A673 (cell line): ENCODE measurements around the gene SLX9. TPM values are rescaled to one million over a fixed set of nuclear protein-coding genes. Genes with fewer than 3 reads are reported as not detected.

Experiments used
- BruUV-seq: library from RNA; stranded (reverse); fragments of 400-500 nt; replicated peaks from 2 replicates; lab custom pipeline; 2021; lab: Mats Ljungman, UMichigan
- CTCF ChIA-PET: fragments of 300-600 bp; sonication (Branson Sonifier 250); formaldehyde crosslinking; loops from one replicate; lab custom pipeline; 2022; ENCODE audit warnings: antibody characterized with exemption; lab: Charles Lee
- POLR2A ChIA-PET: fragments of 300-600 bp; sonication (Branson Sonifier 250); formaldehyde crosslinking; loops from one replicate; lab custom pipeline; 2022; ENCODE audit warnings: antibody characterized with exemption; ENCODE audit not compliant: low non-redundant PET; lab: Charles Lee
- DNase-seq: peaks from one replicate; pipeline ENCODE4 v3.0.0-alpha.2; 2015; ENCODE audit warnings: low spot score
- H3K27ac ChIP-seq: fragments of 200-600 bp; sonication (generic); 2 replicates; pipeline ENCODE4 v1.5.1; 2016; ENCODE audit warnings: mixed run types, low read depth, mild to moderate bottlenecking, mixed read lengths, antibody characterized with exemption, low read length; ENCODE audit not compliant: poor library complexity, severe bottlenecking
- H3K27me3 ChIP-seq: fragments of 200-600 bp; sonication (generic); replicated peaks from 2 replicates; pipeline ENCODE4 v1.6.1; 2017; ENCODE audit warnings: mixed run types, low read depth, mild to moderate bottlenecking, mixed read lengths, antibody characterized with exemption, low read length; ENCODE audit not compliant: insufficient read depth, poor library complexity
- H3K36me3 ChIP-seq: fragments of 200-600 bp; sonication (generic); 2 replicates; pipeline ENCODE4 v1.6.1; 2016; ENCODE audit warnings: mixed run types, mild to moderate bottlenecking, mixed read lengths, antibody characterized with exemption, low read length; ENCODE audit not compliant: insufficient read depth, poor library complexity, severe bottlenecking
- H3K4me1 ChIP-seq: fragments of 200-600 bp; sonication (generic); 2 replicates; pipeline ENCODE4 v1.6.1; 2017; ENCODE audit warnings: mixed run types, mild to moderate bottlenecking, mixed read lengths, antibody characterized with exemption, low read length; ENCODE audit not compliant: insufficient read depth, poor library complexity, severe bottlenecking
- H3K4me3 ChIP-seq: fragments of 200-600 bp; sonication (generic); 2 replicates; pipeline ENCODE4 v1.5.1; 2016; ENCODE audit warnings: low read depth, mixed run types, mild to moderate bottlenecking, mixed read lengths, low read length; ENCODE audit not compliant: poor library complexity, severe bottlenecking
- H3K9me3 ChIP-seq: fragments of 200-600 bp; sonication (generic); 2 replicates; pipeline ENCODE4 v1.6.1; 2016; ENCODE audit warnings: mixed run types, low read depth, mild to moderate bottlenecking, mixed read lengths, antibody characterized with exemption, low read length; ENCODE audit not compliant: poor library complexity, severe bottlenecking
- CTCF ChIP-seq: fragments of 300-800, 200-600 bp; sonication (generic); conservative IDR thresholded peaks from 2 replicates; pipeline ENCODE4 v1.5.1; 2017; ENCODE audit warnings: low read depth, mild to moderate bottlenecking, antibody characterized with exemption, low read length, moderate library complexity, mixed read lengths
- EZH2 ChIP-seq: fragments of 200-600 bp; sonication (generic); IDR thresholded peaks from 2 replicates; pipeline ENCODE4 v1.6.1; 2017; ENCODE audit warnings: borderline replicate concordance, low read depth, mild to moderate bottlenecking, mixed read lengths, antibody characterized with exemption, low read length; ENCODE audit not compliant: poor library complexity, severe bottlenecking
- intact Hi-C: fragments of 100-400 bp; cut with micrococcal nuclease; formaldehyde crosslinking; loops from one replicate; pipeline ENCODE4 v1.10.0; 2022; ENCODE audit not compliant: unreplicated experiment
- total RNA-seq: library from RNA; stranded (reverse); gene quantifications from 2 replicates; pipeline ENCODE4 v1.2.3, GENCODE V29; 2021

The SLX9 gene
- total RNA-seq, 1 experiment from 2014 or later = 114 TPM

- Histone ChIP-seq H3K27ac (peak overlapping the region; percentile 30), H3K36me3 (no peaks in the 10 kb centered on the region), H3K4me3 (no peak overlapping the region), H3K27me3 (no peaks in the 10 kb centered on the region), H3K4me1 (no peaks in the 10 kb centered on the region), H3K9me3 (no peaks in the 10 kb centered on the region)
- ChIA-PET POLR2A (no interaction called here), CTCF (no interaction called here)
- BruUV-seq = no TSS peak
- intact Hi-C loops = no loop called here
- TF ChIP-seq EZH2 (no peak), CTCF (no peak)
- DNase-seq = no peak
Measured at GRCh38 chr21:44982558-44983250, 42.9 kb downstream of the SLX9 start.

GRCh38 chr21:44983421-44984206 lies 43.8 kb downstream of the SLX9 start:
- intact Hi-C loops = no loop called here
- DNase-seq = no peak
- Histone ChIP-seq H3K27me3 (no peaks in the 10 kb centered on the region), H3K4me1 (no peaks in the 10 kb centered on the region), H3K9me3 (no peaks in the 10 kb centered on the region), H3K4me3 (no peak overlapping the region), H3K36me3 (no peaks in the 10 kb centered on the region), H3K27ac (peak overlapping the region; percentile 30)
- BruUV-seq = no TSS peak
- TF ChIP-seq EZH2 (no peak), CTCF (no peak)
- POLR2A ChIA-PET = no interaction called here
- CTCF ChIA-PET = no interaction called here

DNA sequence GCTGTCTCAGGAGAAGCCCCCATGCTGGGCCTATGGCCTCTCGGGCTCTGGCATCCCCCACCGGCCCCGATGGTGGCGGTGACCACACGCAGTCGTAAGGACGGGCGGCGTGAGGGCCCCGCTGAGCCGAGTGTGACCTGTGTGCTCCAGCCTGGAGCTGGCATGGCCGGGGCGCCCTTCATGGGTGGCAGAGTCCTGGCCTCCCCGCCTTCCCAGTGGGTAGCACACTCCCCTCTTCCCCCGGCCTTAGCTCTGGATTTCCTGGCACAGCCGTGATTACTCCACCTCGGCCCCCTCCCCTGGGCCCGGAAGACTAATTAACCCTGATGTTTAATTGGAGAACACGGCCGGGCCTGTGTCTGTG lies 44.6 kb downstream of the SLX9 start:
- Histone ChIP-seq H3K27ac (no peak overlapping the region), H3K4me3 (no peak overlapping the region), H3K36me3 (no peaks in the 10 kb centered on the region), H3K9me3 (no peaks in the 10 kb centered on the region), H3K4me1 (no peaks in the 10 kb centered on the region), H3K27me3 (no peaks in the 10 kb centered on the region)
- no peak for DNase-seq
- TF ChIP-seq CTCF (no peak), EZH2 (no peak)
- POLR2A ChIA-PET = no interaction called here
- intact Hi-C loops = no loop called here
- no TSS peak for BruUV-seq
- CTCF ChIA-PET = no interaction called here
